Neutrophil (primary cell): Measurements from ENCODE around the gene AMPD3.

Experiments used
- H3K27ac ChIP-seq: fragments of 200-600 bp; sonication (generic); 2 replicates; pipeline ENCODE4 v1.5.1; 2016; ENCODE audit warnings: mild to moderate bottlenecking, moderate library complexity
- H3K27me3 ChIP-seq: fragments of 200-600 bp; sonication (generic); 2 replicates; pipeline ENCODE4 v1.6.0; 2016; ENCODE audit warnings: mild to moderate bottlenecking
- H3K36me3 ChIP-seq: fragments of 200-600 bp; sonication (generic); 2 replicates; pipeline ENCODE4 v1.5.1; 2017
- H3K4me1 ChIP-seq, 2 experiments: fragments of 200-600 bp in 1 of 2; sonication (generic) in 1 of 2; 1 replicate in 1 of 2; 2 replicates in 1 of 2; pipeline versions ENCODE4 v1.5.1 to v1.6.1; 2013 to 2016; ENCODE audit warnings: low read depth in 1 of 2, low read length in 1 of 2, mild to moderate bottlenecking in 1 of 2, moderate library complexity in 1 of 2; ENCODE audit not compliant: control insufficient read depth in 1 of 2, insufficient read depth in 1 of 2
- H3K4me3 ChIP-seq, 2 experiments: fragments of 200-600 bp in 1 of 2; sonication (generic) in 1 of 2; 1 replicate in 1 of 2; 2 replicates in 1 of 2; pipeline ENCODE4 v1.5.1; 2013 to 2016; ENCODE audit warnings: low read depth in 1 of 2, low read length in 1 of 2, mild to moderate bottlenecking in 1 of 2, moderate library complexity in 1 of 2
- H3K9me3 ChIP-seq: fragments of 200-600 bp; sonication (generic); 2 replicates; pipeline ENCODE4 v1.5.1; 2016
- CTCF ChIP-seq: fragments of 200-600 bp; sonication (generic); IDR thresholded peaks from 2 replicates; pipeline ENCODE4 v1.5.1; 2016; ENCODE audit warnings: antibody characterized with exemption

Gene AMPD3

GRCh38 chr11:10551845-10552352 is 96.8 kb downstream of the AMPD3 start:
- no peaks in the 10 kb centered on the region for H3K27me3 ChIP-seq
- no peaks in the 10 kb centered on the region for H3K36me3 ChIP-seq
- no peaks in the 10 kb centered on the region for H3K9me3 ChIP-seq
- H3K4me3 ChIP-seq, result no peak overlapping the region
- peaks cover 6 to 12% of the 10 kb centered on the region in 2 experiments for H3K4me1 ChIP-seq
- no peak for TF ChIP-seq CTCF
- H3K27ac ChIP-seq, result no peak overlapping the region

GRCh38 chr11:10556590-10556989 is 101.5 kb downstream of the AMPD3 start:
- no peak overlapping the region for H3K27ac ChIP-seq
- no peaks in the 10 kb centered on the region for H3K36me3 ChIP-seq
- no peak overlapping the region for H3K4me3 ChIP-seq
- no peaks in the 10 kb centered on the region for H3K9me3 ChIP-seq
- H3K27me3 ChIP-seq, result no peaks in the 10 kb centered on the region
- no peak for TF ChIP-seq CTCF
- H3K4me1 ChIP-seq, result peaks cover 6 to 12% of the 10 kb centered on the region in 2 experiments
